Mesothelial cell of epicardium (in vitro differentiated cells): ENCODE results near the gene SOS2. TPM values are rescaled to one million over a fixed set of nuclear protein-coding genes. Genes with fewer than 3 reads are reported as not detected.

Experiments used
- DNase-seq, 2 experiments: peaks; one replicate each; pipeline ENCODE4 v3.0.0; 2021; ENCODE audit warnings: low spot score in 2 of 2; ENCODE audit not compliant: unreplicated experiment in 2 of 2
- H3K27ac Mint-ChIP-seq: 2 replicates; pipeline ENCODE4 v1.8.0; 2021; ENCODE audit warnings: mixed read lengths
- H3K27me3 Mint-ChIP-seq: 2 replicates; pipeline ENCODE4 v1.8.0; 2021; ENCODE audit warnings: low read depth, mixed read lengths
- H3K36me3 Mint-ChIP-seq: 2 replicates; pipeline ENCODE4 v1.8.0; 2021; ENCODE audit warnings: mixed read lengths
- H3K4me1 Mint-ChIP-seq: 2 replicates; pipeline ENCODE4 v1.8.0; 2021; ENCODE audit warnings: mixed read lengths
- H3K4me3 Mint-ChIP-seq: 2 replicates; pipeline ENCODE4 v1.8.0; 2021; ENCODE audit warnings: mild to moderate bottlenecking, moderate library complexity, mixed read lengths
- H3K9me3 Mint-ChIP-seq: 2 replicates; pipeline ENCODE4 v1.8.0; 2021; ENCODE audit warnings: mixed read lengths
- total RNA-seq: library from RNA; stranded (reverse); gene quantifications from 3 replicates; pipeline ENCODE4 v1.2.1, GENCODE V29; 2021
- TF ChIP-seq, protein P1 (sequence below): fragments of 200-600 bp; sonication (generic); IDR thresholded peaks from one replicate; pipeline ENCODE4 v1.5.0; 2021; ENCODE audit warnings: antibody characterized with exemption; ENCODE audit not compliant: unreplicated experiment

SOS2 gene
- total RNA-seq, 1 donor from 2014 or later = 47.0 TPM

DNA sequence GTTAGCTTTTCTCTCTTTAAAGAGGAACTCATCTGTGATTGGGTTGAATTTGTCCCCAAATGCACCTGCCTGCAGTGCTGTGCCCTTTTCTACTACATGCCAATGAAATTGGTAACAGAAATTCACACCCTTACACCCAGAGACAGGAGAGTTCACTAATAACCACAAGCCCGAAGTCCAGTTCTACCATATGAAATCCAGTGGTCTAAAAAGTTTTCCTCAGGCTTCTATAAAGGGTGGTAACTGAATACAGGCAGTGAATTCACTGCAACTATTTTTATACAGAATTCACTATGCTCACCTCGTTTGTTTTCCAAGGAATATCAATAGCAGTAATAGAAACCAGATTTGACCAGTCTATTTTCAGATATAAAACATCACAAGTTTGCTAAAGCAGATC lies 31.5 kb upstream of the SOS2 start:
- no peaks in the 10 kb centered on the region for H3K9me3 Mint-ChIP-seq
- no peak overlapping the region for H3K27ac Mint-ChIP-seq
- TF ChIP-seq, protein P1, sequence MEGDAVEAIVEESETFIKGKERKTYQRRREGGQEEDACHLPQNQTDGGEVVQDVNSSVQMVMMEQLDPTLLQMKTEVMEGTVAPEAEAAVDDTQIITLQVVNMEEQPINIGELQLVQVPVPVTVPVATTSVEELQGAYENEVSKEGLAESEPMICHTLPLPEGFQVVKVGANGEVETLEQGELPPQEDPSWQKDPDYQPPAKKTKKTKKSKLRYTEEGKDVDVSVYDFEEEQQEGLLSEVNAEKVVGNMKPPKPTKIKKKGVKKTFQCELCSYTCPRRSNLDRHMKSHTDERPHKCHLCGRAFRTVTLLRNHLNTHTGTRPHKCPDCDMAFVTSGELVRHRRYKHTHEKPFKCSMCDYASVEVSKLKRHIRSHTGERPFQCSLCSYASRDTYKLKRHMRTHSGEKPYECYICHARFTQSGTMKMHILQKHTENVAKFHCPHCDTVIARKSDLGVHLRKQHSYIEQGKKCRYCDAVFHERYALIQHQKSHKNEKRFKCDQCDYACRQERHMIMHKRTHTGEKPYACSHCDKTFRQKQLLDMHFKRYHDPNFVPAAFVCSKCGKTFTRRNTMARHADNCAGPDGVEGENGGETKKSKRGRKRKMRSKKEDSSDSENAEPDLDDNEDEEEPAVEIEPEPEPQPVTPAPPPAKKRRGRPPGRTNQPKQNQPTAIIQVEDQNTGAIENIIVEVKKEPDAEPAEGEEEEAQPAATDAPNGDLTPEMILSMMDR = no peak
- DNase-seq = no peak
- H3K4me3 Mint-ChIP-seq = no peak overlapping the region
- H3K4me1 Mint-ChIP-seq = peaks cover 5% of the 10 kb centered on the region
- no peaks in the 10 kb centered on the region for H3K27me3 Mint-ChIP-seq
- H3K36me3 Mint-ChIP-seq = peaks cover 3% of the 10 kb centered on the region

DNA sequence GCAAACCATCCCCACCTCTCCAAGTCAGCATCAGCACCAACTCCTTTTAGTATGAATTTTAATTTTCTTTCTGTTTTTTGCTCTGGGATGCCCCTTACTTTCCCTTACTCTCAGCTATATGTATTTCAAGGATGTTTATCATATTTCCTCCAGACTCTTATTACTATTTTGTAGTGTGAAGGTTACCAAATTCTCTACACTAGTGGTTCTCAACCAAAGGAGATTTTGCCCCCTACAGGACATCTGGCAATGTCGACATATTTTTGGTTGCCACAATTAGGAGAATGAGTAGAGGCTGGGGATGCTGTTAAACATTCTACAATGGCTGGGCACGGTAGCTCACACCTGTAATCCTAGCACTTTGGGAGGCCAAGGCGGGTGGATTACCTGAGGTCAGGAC lies 29.1 kb upstream of the SOS2 start:
- DNase-seq = no peak
- Mint-ChIP-seq H3K27ac (no peak overlapping the region), H3K27me3 (no peaks in the 10 kb centered on the region), H3K9me3 (no peaks in the 10 kb centered on the region), H3K36me3 (peaks cover 2% of the 10 kb centered on the region), H3K4me1 (peaks cover 5% of the 10 kb centered on the region), H3K4me3 (no peak overlapping the region)
- TF ChIP-seq, protein P1 = no peak

DNA sequence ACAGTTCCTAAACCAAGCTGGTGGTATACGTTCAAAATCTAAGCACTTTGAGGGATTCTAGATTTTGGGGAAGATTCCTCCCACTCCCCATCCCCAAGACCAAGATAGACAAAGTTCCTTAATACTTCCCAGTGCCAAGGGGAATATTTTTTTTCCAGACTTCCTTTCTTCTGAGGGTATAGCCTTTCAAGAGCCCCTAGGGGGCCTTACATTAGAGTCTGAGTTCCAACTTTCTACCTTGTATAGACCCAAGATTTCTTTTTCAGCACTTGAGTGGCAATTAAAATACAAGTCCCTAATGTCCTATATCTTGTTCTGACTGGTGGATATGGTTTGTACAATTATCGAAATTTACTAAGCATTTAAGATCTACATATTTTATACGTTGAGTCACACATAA lies 28.7 kb upstream of the SOS2 start:
- Mint-ChIP-seq H3K4me1 (peaks cover 5% of the 10 kb centered on the region), H3K36me3 (peaks cover 2% of the 10 kb centered on the region), H3K4me3 (no peak overlapping the region), H3K27ac (no peak overlapping the region), H3K9me3 (no peaks in the 10 kb centered on the region), H3K27me3 (no peaks in the 10 kb centered on the region)
- TF ChIP-seq, protein P1 = no peak
- no peak for DNase-seq

DNA sequence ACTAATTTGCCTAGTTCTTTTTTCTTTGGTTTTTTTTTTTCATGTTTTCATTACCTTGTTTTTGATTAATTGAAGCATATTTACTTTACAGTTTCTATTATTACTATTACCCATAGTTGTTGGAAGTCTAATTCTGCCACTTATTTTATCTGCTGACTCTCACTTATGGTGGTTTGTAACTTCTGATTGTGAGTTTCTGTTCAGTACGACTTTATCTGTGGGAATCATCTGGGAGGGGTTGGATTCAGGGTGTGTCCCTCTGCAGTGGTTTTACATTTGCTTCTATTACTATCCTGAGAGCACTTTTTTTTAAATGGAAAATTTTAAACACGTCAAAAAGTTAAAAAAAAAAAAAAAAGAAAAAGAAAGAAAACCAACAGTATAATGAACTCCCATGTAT lies 26.4 kb upstream of the SOS2 start:
- peaks cover 12% of the 10 kb centered on the region for H3K9me3 Mint-ChIP-seq
- no peak for DNase-seq
- peaks cover 12% of the 10 kb centered on the region for H3K36me3 Mint-ChIP-seq
- H3K4me1 Mint-ChIP-seq = no peaks in the 10 kb centered on the region
- TF ChIP-seq, protein P1 = no peak
- no peaks in the 10 kb centered on the region for H3K27me3 Mint-ChIP-seq
- no peak overlapping the region for H3K27ac Mint-ChIP-seq
- no peak overlapping the region for H3K4me3 Mint-ChIP-seq

DNA sequence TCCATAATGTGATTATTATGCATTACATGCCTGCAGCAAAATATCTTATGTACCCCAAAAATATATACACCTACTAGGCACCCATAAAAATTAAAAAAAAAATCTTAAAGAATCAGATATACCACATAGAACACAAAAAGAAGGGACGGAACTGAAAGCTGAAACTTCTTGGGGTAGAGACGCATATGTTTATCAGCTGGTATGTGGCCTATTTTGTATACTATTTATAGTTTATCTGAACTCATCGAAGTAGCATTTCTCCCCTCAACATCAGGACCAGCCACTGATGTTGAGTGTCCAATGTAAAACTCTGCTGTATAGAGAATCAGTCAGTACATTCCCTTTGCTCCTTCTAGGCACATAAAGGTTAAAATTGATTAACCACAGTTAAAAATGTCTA lies 22.9 kb upstream of the SOS2 start:
- peaks cover 17% of the 10 kb centered on the region for H3K9me3 Mint-ChIP-seq
- H3K4me3 Mint-ChIP-seq = no peak overlapping the region
- TF ChIP-seq, protein P1 = no peak
- peaks cover 33% of the 10 kb centered on the region for H3K36me3 Mint-ChIP-seq
- H3K4me1 Mint-ChIP-seq = no peaks in the 10 kb centered on the region
- no peak for DNase-seq
- H3K27me3 Mint-ChIP-seq = no peaks in the 10 kb centered on the region
- no peak overlapping the region for H3K27ac Mint-ChIP-seq

DNA sequence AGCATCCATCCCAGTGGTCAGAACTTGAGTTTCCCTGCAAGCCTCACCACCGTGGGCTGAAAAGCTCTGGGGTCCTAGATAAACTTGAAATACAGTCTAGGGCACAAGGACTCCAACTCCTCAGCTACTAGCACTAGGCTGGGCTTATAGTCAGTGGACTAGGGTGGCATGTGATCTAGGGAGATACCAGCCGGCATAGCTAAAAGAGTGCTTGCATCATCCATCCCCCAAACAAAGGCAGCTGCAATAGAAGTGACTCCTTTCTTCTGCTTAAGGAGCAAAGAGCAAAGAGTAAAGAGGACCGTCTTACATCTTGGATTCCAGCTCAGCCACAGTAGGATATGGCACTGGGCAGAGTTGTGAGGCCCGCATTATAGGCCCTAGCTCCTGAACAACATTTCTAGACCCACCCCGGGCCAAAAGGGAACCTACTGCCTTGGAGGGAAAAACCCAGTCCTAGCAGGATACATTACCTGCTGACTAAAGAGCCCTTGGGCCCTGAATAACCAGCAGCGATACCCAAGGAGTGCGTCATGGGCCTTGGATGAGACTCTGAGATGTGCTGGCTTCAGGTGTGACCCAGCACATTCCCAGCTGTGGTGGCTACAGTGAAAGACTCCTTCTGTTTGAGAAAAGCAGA lies 17.9 kb upstream of the SOS2 start:
- DNase-seq = no peak
- Mint-ChIP-seq H3K4me1 (no peaks in the 10 kb centered on the region), H3K9me3 (peaks cover 17% of the 10 kb centered on the region), H3K36me3 (peaks cover 36% of the 10 kb centered on the region), H3K4me3 (no peak overlapping the region), H3K27me3 (no peaks in the 10 kb centered on the region), H3K27ac (no peak overlapping the region)
- TF ChIP-seq, protein P1 = no peak
